Right hindlimb (tissue), 1 donor: ENCODE measurements around the gene NCAM1.

Source experiments
- DNase-seq: peaks from one replicate; pipeline ENCODE4 v3.0.0-alpha.2; 2018

The NCAM1 gene

GRCh38 chr11:113134626-113135025, 173.4 kb downstream of the NCAM1 start:
- no peak for DNase-seq

GRCh38 chr11:113137713-113138529, 176.7 kb downstream of the NCAM1 start:
- DNase-seq = no peak

GRCh38 chr11:113138731-113139130, 177.5 kb downstream of the NCAM1 start:
- no peak for DNase-seq

GRCh38 chr11:113141010-113141409, 179.8 kb downstream of the NCAM1 start:
- DNase-seq = no peak

- DNase-seq = no peak
Measured at GRCh38 chr11:113142508-113142907, 181.3 kb downstream of the NCAM1 start.

- peak; percentile 65 for DNase-seq
Measured at GRCh38 chr11:113147249-113147648, 186.0 kb downstream of the NCAM1 start.

GRCh38 chr11:113148076-113148475, 186.9 kb downstream of the NCAM1 start:
- no peak for DNase-seq

GRCh38 chr11:113148652-113149051, 187.4 kb downstream of the NCAM1 start:
- no peak for DNase-seq

GRCh38 chr11:113151521-113151920, 190.3 kb downstream of the NCAM1 start:
- no peak for DNase-seq

- no peak for DNase-seq
Measured at GRCh38 chr11:113152500-113152899, 191.3 kb downstream of the NCAM1 start.

- DNase-seq = no peak
Measured at GRCh38 chr11:113153847-113154246, 192.6 kb downstream of the NCAM1 start.

GRCh38 chr11:113159988-113160807, 199.0 kb downstream of the NCAM1 start:
- peak; percentile 36 for DNase-seq

- no peak for DNase-seq
Measured at GRCh38 chr11:113160808-113161124, 199.5 kb downstream of the NCAM1 start.

GRCh38 chr11:113161711-113162591, 200.7 kb downstream of the NCAM1 start:
- DNase-seq = peak; percentile 61

GRCh38 chr11:113162592-113162962, 201.4 kb downstream of the NCAM1 start:
- peak; percentile 61 for DNase-seq

GRCh38 chr11:113163291-113164030, 202.2 kb downstream of the NCAM1 start:
- DNase-seq = peak; percentile 48

GRCh38 chr11:113166280-113166679, 205.1 kb downstream of the NCAM1 start:
- DNase-seq = no peak

GRCh38 chr11:113167599-113167998, 206.4 kb downstream of the NCAM1 start:
- DNase-seq = peak; percentile 52

GRCh38 chr11:113168354-113169342, 207.4 kb downstream of the NCAM1 start:
- no peak for DNase-seq

GRCh38 chr11:113172382-113172951, 211.2 kb downstream of the NCAM1 start:
- no peak for DNase-seq

- DNase-seq = no peak
Measured at GRCh38 chr11:113173126-113173525, 211.9 kb downstream of the NCAM1 start.
